Hepatic stellate cell (primary cell): ENCODE data around the gene ZNF654.
"Not testable (repeated sequence)": the region's sequence is repeated elsewhere in the genome, so short reads cannot be mapped to it uniquely, and the experiment has no call there.

Source experiments
- DNase-seq: peaks from one replicate; pipeline ENCODE4 v3.0.0; 2011; ENCODE audit warnings: low spot score

The ZNF654 gene

GRCh38 chr3:88058581-88059379 is at the start of gene ZNF654, which contains the start of gene CGGBP1:
ZNF654 (plus strand) TSS chr3:88059255; CDS start chr3:88059320, 65 bp downstream.
CGGBP1 (minus strand) TSS chr3:88059005; CDS start chr3:88055976, 3,029 bp downstream.
- peak; percentile 95 for DNase-seq

- DNase-seq = no peak
Observed at GRCh38 chr3:88010810-88011209, 48.2 kb upstream of the ZNF654 start.

DNA sequence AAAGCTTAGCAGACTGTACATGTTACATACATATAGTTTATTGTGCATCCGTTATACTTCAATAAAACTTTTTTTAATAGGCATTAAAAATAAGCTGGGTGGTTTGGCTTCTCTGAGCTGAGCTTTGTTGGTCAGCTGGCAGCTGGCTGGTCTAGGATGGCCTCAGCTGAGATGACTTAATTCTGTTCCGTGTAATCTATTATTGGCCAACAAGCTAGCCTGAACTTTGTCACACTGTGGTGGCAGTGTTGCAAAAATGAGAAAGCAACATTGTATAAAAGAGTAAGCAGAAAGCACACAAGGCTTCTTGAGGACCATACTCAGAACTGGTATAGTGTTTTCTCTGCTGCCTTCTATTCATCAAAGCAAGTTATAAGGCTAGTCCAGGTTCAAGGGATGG is 45.5 kb upstream of the ZNF654 start:
- DNase-seq = no peak

DNA sequence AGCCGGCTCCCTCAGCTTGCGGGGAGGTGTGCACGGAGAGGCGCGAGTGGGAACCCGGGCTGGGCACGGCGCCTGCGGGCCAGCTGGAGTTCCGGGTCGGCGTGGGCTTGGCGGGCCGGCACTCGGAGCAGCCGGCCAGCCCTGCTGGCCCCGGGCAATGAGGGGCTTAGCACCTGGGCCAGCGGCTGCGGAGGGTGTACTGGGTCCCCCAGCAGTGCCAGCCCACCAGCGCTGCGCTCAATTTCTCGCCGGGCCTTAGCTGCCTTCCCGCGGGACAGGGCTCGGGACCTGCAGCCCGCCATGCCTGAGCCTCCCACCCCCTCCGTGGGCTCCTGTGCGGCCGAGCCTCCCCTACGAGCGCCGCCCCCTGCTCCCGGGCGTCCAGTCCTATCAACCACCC is 43.4 kb upstream of the ZNF654 start:
- not testable (repeated sequence) for DNase-seq

- DNase-seq = no peak
Observed at GRCh38 chr3:88019024-88019423, 40.0 kb upstream of the ZNF654 start.

GRCh38 chr3:88025001-88025552 is 34.0 kb upstream of the ZNF654 start:
- no peak for DNase-seq

- no peak for DNase-seq
Observed at GRCh38 chr3:88028876-88029275, 30.2 kb upstream of the ZNF654 start.

DNA sequence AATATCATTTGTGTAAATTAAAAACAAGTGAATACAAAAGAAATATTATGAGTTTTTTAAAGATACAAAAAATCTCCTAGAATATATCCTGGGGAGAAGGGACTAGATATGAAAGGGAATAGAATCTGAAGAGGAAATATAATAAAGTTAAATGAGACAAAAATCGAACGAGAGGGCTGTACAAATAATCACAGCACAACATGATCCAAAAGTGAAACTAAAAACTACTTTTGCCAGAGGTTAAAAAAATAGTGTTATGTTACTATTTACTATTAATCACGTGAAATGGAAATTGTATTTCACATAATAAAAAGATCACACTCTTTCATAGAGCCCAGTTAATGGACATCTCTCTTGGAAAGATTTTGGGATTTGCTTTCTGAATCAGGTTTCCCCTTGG is 28.8 kb upstream of the ZNF654 start:
- DNase-seq = no peak

GRCh38 chr3:88031642-88032077 is 27.4 kb upstream of the ZNF654 start:
- DNase-seq = peak; percentile 27

DNA sequence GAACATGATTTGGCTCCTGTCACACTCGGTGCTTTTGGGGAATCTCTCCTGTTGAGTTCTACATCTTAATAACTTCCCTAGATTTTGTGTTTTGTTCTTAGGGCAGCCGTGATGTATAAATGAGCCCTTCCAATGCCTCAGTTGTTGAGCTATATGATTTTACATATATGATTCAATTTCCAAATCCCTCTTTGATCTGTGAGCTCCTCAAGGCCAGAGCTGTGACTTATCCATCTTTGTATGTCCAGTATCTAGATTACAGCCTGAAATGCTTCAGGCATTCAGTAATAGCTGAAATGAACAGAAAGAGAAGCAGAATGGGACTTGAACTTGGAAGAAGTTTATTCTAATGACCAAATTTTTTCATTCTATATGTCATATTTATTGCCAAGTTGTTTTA is 26.8 kb upstream of the ZNF654 start:
- no peak for DNase-seq

DNA sequence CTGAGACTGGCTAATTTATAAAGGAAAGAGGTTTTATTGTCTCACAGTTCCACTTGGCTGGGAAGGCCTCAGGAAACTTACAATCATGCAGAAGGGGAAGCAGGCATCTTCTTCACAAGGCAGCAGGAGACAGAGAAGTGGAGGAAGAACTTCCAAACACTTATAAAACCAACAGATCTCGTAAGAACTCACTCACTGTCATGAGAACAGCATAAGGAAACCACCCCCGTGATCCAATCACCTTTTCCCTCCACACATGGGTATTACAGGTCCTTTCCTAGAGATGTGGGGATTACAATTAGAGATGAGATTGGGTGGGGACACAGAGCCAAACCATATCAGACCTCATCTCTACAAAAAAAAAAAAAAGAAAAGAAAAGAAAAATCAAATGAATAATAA is 26.0 kb upstream of the ZNF654 start:
- DNase-seq = no peak

DNA sequence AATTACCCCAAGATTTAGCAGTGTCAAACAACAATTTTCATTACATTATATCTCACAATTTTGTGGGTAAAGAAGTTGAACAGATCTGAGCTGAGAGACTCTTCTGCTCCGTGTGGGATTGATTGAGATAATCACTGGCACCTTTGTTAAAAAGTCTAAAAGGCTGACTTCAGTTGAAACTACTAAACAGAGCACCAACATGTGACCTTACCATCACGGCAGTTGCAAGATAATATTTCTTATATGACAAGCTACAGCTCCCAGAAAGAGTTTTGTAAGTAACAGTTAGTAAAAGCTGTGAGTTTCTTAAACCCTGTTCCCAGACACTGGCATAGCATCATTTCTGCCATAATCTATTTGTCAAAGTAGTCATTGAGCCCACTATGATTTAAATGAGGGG is 25.2 kb upstream of the ZNF654 start:
- DNase-seq = no peak

GRCh38 chr3:88034491-88035275 is 24.4 kb upstream of the ZNF654 start:
- no peak for DNase-seq

DNA sequence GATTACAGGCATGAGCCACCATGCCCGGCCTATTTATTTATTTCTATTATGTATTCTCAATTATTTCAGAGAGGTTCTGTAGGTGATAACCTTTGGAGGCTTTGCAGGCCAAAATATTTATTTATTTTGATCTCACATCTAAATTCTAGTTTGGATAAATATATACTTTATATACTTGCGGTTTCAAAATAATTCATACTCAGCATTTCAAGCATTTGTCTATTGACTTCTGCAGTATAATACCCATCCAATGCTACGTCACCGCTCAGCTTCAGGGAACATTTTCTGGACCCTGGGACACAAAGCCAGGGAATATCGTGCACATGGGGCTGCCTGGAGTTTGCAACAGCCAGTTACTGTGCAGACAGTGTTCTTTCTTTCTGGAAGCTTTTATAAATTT is 22.8 kb upstream of the ZNF654 start:
- DNase-seq = no peak

DNA sequence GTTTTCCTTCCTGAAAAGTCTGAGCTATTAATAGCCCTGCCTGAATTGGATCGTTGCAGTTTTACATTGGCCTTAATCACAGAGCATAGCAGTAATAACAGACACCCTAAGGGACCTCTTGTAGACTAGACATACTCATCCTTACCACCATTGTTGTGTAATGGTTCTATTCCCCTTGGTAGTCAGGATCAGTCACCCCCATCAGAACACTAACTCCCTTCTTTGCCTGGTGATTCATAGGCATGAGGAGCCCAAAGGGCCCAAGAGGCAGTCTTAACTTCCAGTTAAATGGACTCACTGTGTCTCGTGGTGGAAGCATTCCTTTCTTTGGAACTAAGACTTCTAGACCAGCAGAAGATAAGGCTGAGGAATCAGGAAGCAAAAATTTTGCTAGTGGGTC is 20.5 kb upstream of the ZNF654 start:
- peak; percentile 45 for DNase-seq

DNA sequence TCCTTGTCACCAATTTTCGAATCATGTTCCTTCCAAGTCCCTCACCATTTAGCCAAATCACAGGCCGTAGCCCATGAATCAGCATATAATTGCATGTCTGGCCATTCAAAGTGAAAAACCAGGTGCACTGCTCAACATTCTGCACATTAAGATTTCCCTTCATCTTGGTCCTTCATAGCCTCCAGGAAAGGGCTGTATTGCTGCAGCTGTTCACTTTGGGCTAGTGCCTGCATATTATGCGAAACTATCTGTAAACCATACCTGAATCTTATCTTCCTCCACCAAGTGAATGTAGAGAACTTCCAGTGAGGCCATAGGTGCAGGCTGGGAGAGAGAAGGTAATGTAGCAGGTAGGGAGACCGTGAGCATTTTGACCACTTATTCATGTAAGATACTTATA is 18.5 kb upstream of the ZNF654 start:
- DNase-seq = no peak

DNA sequence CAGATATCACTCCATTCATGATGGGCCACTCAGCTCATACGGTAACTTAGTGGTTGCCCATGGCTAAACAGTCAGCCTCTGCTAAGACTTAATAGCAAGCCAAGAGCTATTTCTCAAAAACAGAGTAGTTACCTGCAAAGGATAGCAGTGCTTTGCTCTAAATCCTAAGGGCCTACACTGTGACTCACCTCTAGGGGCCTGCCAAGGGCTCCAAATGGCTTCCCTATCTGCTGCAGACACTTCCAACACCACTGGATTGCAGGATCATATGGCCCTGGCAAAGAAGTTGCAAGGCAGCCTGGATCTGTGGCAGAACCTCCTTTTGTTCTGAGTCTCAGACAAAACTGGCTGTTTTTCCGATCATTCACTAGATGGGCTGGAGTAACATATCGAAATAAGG is 18.1 kb upstream of the ZNF654 start:
- no peak for DNase-seq

- DNase-seq = no peak
Observed at GRCh38 chr3:88044411-88044810, 14.6 kb upstream of the ZNF654 start.

- no peak for DNase-seq
Observed at GRCh38 chr3:88046766-88047165, 12.3 kb upstream of the ZNF654 start.

DNA sequence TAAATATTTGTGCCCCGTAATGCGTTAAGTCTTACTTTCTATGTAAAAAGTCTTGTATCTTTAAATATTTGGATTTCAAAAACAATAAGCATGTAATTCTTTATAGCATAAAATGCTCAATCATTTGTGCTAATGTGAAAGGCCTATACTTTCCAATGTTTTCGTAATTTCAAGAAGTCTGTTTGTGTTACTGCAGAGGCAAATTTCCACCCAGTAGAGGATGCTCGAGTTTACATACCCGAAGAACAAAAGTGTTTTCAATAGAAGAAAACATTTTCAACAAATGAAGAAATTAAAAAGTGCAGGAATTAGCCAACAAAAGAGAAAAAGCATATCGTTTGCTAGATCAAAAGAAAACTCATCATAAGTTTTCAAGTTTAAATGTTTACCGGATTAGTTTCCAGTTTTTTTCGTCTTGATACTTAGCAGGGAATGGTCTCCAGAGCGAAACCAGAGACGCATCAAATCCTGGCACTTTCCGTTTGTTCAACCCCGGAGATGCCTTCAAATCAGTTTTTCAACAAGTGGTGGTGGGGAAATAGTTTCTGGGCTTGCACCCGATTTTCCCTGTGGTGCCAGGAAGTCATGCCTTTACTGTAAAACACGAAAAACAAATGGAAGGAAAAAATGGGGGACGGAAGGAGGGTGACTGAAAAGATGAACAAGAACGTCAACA is 1.3 kb upstream of the ZNF654 start:
- DNase-seq = no peak

- DNase-seq = no peak
Observed at GRCh38 chr3:88058306-88058580, 812 bp upstream of the ZNF654 start.

DNA sequence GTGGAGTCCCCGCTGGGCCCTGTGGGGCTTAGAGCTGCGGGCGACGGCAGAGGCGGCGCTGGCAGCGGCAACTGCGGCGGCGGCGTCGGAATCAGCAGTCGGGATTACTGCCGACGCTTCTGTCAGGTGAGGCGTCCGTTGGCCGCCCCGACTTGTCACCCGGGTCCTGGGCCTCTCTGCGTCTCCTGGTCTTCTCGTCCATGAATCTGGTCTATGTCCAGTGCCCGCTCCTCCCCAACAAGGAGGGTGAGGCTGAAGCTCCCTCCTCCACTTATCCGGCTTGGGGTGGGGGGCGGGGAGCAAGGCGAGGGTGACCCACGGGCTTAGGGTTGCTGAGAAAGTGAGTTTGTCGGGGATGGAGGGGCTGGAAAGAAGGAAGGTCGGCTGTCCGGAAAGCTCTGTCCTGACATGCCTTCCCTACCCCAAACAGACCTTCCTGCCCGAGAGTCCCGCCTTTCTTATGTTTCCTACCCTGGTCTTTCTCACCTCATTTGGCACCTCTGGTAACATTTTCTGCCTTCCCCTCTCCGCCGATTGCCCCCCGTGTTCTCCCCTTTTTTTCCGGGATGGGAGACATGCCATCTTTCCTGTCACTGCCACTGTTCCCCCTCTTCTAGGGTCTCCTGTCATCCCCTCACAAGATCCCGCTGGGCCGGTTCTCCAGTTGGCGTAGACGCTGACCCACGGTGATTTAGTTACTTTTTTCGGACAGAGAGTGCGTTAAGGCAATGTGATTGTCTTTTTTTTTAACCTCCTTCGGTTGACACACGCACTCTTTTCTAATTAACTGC is 520 bp downstream of the ZNF654 start:
- peak; percentile 20 for DNase-seq
